HG03432 (cell line): ENCODE results near the gene C11orf24.

ENCODE experiments used
- ATAC-seq: cut with Tn5 transposase; IDR thresholded peaks from one replicate; pipeline ENCODE4 v1.9.1; 2021; ENCODE audit warnings: mild to moderate bottlenecking, moderate library complexity; ENCODE audit not compliant: unreplicated experiment

C11orf24 gene

DNA sequence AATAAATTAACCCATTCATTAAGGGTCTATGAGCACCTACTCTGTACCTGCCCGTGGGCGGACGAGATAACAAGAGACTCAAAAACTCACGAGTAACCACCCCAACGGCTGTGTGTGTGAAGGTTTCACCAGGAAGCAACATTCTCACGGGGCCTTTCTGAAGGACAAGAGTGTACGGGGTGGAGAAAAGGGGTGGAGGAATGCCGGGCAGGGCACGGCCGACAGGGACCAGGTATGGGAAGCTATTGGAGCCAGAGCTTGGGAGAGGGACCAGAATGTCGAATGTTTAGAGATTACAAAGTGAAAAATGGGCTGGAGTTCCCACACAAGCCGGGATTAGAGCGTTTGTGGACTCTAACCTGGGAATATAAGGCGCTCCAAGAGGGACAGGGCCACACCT, 60.2 kb downstream of the C11orf24 start:
- no peak for ATAC-seq
